Measurements from ENCODE around the gene PCNT. TPM values are rescaled to one million over a fixed set of nuclear protein-coding genes. Genes with fewer than 3 reads are reported as not detected.

PCNT gene
- total and polyA plus RNA-seq, 2 experiments from 2014 or later = 18.3 to 26.6 TPM

- no peaks in the 10 kb centered on the region for H3K9me3 ChIP-seq (ENCODE audit: low read depth)
- no peak overlapping the region for H3K27ac ChIP-seq
- TF ChIP-seq CTCF (IDR thresholded peaks at IDR 0.05; ENCODE audit: low read depth, low read length) = no peak
- H3K36me3 ChIP-seq = peaks cover 25% of the 10 kb centered on the region
- no peak for DNase-seq (ENCODE audit: low read depth in 1 of 2, low spot score in 1 of 2)
- no peak overlapping the region for H3K4me3 ChIP-seq
- H3K4me1 ChIP-seq (ENCODE audit: low read depth) = no peaks in the 10 kb centered on the region
- H3K27me3 ChIP-seq = no peaks in the 10 kb centered on the region
Observed at GRCh38 chr21:46493828-46494227, 169.9 kb downstream of the PCNT start.

Other genes with a start within 250 kb of the PCNT start
- 212 and 260 TPM in 2 replicates for gene COL6A2, start 226.0 kb upstream of the PCNT start, total RNA-seq
- gene COL6A2, start 226.0 kb upstream of the PCNT start, polyA plus RNA-seq = 153 and 216 TPM in 2 replicates
- gene FTCD, start 168.6 kb upstream of the PCNT start, total RNA-seq = 9.5 and 18.9 TPM in 2 replicates
- 27.4 and 31.1 TPM in 2 replicates for gene FTCD, start 168.6 kb upstream of the PCNT start, polyA plus RNA-seq
- 45.7 and 58.8 TPM in 2 replicates for gene SPATC1L, start 139.7 kb upstream of the PCNT start, total RNA-seq
- 63.0 and 69.2 TPM in 2 replicates for gene SPATC1L, start 139.7 kb upstream of the PCNT start, polyA plus RNA-seq
- gene LSS, start 95.4 kb upstream of the PCNT start, total RNA-seq = 86.9 and 191 TPM in 2 replicates
- 56.2 and 112 TPM in 2 replicates for gene LSS, start 95.4 kb upstream of the PCNT start, polyA plus RNA-seq
- 71.8 and 106 TPM in 2 replicates for gene MCM3AP, start 38.5 kb upstream of the PCNT start, total RNA-seq
- gene MCM3AP, start 38.5 kb upstream of the PCNT start, polyA plus RNA-seq = 39.6 and 74.3 TPM in 2 replicates
- 17.9 and 24.9 TPM in 2 replicates for gene YBEY, start 37.8 kb upstream of the PCNT start, total RNA-seq
- gene YBEY, start 37.8 kb upstream of the PCNT start, polyA plus RNA-seq = 24.5 and 25.5 TPM in 2 replicates
- 15.5 and 32.6 TPM in 2 replicates for gene C21orf58, start 286 bp upstream of the PCNT start, total RNA-seq
- 11.1 and 36.5 TPM in 2 replicates for gene C21orf58, start 286 bp upstream of the PCNT start, polyA plus RNA-seq
- 18.5 and 42.2 TPM in 2 replicates for gene DIP2A, start 134.7 kb downstream of the PCNT start, total RNA-seq
- 21.7 and 31.8 TPM in 2 replicates for gene DIP2A, start 134.7 kb downstream of the PCNT start, polyA plus RNA-seq

All from cardiac muscle cell (in vitro differentiated cells and primary cell).